COLO668 (cell line): ENCODE measurements around the gene PIAS2.
"Not testable (repeated sequence)": the region's sequence is repeated elsewhere in the genome, so short reads cannot be mapped to it uniquely, and the experiment has no call there.

ENCODE experiments used
- DNase-seq: peaks from one replicate; lab custom pipeline; 2025; ENCODE audit not compliant: unreplicated experiment; lab: John Stamatoyannopoulos, UW

The PIAS2 gene

DNA sequence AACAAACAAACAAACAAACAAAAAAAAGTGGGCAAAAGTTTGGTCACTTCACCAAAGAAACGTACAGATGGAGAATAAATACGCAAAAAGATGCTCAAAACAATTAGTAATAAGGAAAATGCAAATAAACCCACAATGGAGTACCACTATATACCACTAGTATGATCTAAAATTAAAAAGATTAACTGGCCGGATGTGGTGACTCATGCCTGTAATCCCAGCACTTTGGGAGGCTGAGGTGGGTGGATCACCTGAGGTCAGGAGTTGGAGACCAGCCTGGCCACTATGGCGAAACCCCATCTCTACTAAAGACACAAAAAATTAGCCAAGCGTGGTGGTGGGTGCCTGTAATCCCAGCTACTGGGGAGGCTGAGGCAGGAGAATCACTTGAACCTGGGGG lies 84.9 kb downstream of the PIAS2 start:
- DNase-seq: not testable (repeated sequence)

DNA sequence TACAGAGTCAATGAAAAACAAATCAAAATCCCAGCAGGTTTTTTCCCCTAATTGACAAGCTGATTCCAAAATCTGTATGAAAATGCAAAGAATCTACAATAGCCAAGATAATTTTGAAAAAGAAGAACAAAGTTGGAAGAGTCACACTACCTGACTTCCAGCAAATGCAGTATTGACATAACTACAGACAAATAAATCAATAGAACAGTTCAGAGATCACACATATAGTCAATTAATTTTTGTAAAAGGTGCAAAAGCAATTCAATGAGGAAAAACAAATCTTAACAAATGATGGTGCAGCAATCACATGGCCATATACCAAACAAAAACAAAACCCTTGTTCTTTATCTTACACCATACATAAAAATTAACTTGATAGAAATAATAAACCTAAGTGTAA lies 85.9 kb downstream of the PIAS2 start:
- no peak for DNase-seq

DNA sequence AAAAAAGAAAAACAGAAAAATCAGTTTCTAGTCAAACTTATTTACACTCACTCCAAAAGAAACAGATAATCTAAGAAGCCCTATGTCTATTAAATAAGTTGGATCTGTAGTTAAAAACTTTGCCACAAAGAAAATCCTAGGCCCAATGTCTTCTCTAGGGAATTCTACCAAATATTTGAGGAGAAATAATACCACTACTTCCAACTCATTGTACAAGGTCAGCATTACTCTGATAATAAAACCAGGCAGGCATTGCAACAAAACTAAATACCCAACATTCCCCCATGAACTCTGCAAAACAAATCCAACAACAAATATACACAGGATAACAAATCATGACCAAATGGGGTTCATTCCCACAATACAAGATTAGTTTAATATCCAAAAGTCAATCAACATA lies 86.7 kb downstream of the PIAS2 start:
- no peak for DNase-seq

DNA sequence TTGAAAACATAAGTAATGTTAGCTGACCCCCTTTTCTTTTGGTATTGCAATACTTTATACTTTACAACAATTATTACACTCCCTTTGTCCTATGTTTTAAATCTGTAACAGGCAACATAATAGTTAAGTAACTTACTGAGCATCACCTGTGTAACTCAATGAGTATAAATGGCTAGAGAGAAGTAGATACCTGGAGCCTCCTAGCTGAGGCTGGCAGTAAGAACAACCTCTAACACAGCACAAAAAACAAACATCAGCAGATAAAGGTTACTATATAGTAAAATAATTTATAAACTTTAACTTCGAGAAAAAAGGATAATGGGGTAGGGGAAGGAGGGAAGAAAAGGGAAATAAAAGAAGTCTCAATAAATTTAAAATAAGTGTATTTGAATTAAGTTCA lies 87.4 kb downstream of the PIAS2 start:
- no peak for DNase-seq

DNA sequence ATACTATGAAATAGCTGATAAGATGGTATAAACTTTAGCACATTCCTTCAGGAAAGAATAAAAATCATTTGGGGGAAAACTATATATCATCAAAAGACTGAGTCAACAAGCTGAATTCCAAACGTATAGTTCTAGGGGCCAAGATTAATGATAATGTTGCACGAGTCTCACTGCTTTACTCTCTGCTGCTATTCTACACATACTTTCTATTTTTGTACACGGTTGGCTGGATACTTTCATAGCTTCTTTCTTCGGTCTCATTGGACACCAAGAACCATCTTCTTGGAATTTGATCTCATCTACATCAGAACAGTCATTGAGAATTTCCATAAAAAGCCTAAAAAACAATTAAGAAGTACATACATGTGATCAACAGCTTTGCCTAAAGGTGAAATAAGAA lies 87.8 kb downstream of the PIAS2 start:
- DNase-seq: no peak

DNA sequence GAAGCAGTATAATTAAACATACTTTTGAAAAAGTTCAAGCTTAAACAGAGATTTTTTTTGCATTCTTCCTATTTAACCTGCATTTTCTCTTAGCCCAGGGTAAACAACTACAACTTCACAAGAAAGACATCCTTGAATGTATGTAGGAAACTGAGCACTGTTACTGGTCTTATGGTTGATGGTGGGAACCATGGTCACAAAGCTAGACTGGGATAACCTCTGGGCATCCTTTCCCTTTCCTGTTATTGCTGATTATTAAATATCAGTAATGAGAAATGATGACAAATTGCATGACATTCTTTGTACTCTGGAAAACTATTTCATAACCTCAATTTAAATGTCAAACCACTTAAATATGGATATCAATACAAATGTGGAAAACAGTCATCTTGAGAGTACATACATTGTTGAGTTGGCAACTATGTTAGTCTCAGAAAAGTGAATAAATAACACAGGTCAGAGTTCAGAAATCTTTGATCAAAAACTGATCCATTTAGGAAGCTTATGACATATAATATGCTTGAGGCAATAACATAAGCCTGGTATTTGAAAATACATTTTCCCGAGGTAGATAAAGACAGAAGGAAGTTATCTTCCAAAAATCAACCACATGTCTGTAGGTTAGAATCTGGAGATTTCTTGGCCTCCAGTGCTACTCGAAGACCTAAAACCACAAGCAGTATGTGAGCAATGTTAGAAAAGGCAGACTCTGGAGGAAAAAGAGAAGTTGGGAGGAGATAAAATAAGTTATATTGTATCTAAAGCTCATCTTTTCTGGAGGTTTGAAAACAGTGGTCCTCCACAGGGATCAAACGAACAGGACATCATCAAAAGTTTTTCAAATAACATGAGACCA lies 95.2 kb downstream of the PIAS2 start:
- DNase-seq: no peak

DNA sequence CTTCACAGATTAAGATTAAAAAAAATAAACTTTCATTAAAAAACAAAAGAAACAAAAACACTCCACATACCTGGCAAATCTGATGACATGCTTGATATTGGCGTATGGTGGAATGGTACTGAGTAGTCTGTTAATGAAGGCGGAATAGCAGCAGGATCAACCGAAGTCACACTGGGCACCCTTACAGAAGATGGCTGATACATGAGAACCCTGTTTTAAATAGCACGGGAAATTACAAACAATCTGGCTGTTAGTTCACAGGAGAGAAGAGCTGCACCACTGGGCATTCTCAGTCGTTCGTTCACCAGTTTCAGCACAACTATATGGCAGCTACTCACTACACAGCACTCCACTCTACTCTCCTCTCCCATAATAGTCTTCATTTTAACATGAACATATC lies 96.4 kb downstream of the PIAS2 start:
- DNase-seq: no peak

DNA sequence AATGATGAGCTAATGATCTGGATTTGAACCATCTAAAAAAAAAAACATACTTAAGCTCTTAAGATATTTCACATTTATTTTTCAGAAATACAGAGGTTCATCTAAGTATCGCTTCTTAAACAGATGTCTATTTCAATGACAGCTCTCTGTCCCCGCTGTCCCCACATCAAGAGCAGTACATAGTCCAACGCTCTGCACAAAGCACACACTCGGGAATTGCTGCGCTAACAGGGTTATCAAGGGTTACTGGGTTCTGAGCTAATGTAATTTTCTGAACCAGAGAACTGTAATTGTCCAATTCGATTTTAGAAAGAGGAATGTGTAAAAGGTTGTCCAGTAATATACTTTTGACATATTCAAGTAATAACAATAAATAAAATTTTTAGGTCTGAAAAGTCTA lies 101.6 kb downstream of the PIAS2 start:
- no peak for DNase-seq

DNA sequence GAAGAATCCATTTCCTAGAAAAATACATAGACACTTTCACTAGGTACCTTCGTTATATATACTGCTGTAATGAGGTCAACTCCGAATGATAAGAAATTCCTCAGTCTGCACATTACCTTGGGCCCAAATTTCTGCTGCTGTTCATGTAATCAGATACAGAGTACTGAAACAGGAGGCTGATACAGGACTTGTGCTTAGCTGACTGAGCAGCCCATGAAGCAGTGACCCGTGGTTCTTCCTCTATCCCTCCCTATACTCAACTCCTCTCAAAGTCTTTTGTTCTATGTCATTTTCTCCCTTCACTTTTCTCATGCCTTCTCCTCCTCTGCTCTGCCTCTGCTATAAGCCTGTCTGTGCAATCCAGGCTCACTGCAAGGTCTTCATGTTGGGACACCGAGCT lies 102.9 kb downstream of the PIAS2 start:
- no peak for DNase-seq

DNA sequence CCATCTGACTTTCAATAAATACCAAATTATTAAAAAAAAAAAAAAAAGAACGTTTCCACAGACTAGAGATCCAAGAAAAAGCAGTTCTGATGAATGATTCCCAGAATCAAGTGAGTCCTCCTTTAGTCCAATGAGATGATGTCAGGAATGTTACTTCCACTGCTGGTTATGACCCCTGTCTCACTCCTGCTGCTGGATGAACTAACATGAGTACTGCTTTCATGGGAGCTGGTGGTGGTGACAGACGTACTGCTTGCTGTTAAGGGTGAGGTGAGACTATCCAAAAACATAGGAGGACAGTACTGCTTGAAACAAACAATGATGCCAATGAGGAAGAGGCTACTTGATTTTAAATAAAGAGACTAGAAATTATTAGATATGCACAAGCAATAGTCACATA lies 105.0 kb downstream of the PIAS2 start:
- no peak for DNase-seq

DNA sequence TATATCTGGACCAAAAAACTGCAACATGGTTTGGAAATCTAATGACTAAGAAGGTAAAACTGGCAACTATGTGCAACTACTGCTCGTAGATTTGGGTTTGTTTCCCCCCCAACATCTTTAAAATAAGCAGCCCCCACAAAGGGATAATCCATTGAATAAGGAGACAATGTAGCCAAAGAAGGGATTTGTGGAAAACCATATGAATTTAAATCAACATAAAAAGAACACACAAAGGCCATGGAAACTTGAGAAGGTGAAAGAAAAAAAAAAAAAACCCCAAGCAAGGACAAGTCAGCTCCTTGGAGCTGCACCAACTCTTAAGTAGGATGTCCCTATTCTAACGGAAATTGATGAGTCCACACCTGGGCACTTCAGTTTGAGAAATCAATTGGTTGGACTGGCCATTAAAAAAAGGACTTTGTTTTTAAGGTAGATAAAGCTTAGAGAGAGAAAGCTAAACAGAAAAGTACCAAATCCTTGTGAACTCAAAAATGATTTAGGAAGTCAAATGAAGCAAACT lies 106.8 kb downstream of the PIAS2 start:
- DNase-seq: no peak

DNA sequence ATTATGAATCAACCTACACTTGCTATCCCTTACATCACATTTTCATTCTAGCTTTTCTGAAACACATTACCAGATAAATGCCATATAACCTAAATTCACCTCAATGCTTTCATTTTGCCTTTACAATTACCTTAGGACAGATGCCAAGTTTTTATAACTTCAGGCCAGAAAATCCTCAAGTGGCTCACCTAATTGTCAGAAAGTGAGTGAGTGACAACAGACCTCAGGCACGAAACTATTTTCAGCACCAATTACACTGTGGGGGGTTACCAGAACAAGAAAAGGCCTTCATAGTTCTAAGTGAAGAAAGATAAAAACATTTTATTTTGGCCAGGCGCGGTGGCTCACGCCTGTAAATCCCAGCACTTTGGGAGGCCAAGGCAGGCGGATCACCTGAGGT lies 108.2 kb downstream of the PIAS2 start:
- no peak for DNase-seq

DNA sequence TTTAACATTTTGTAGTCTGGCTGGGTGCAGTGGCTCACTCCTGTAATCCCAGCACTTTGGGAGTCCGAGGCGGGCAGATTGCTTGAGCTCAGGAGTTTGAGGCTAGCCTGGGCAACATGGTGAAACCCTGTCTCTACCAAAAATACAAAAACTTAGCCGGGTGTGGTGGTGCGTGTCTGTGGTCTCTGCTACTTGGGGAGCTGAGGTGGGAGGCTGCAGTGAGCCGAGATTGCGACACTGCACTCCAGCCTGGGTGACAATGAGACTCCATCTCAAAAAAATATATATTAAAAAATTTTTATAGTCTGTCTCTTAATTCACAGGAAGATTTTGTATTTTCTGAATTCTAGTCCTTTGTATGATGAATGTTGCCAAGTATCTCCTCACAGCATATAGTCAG lies 121.4 kb downstream of the PIAS2 start:
- DNase-seq: not testable (repeated sequence)

DNA sequence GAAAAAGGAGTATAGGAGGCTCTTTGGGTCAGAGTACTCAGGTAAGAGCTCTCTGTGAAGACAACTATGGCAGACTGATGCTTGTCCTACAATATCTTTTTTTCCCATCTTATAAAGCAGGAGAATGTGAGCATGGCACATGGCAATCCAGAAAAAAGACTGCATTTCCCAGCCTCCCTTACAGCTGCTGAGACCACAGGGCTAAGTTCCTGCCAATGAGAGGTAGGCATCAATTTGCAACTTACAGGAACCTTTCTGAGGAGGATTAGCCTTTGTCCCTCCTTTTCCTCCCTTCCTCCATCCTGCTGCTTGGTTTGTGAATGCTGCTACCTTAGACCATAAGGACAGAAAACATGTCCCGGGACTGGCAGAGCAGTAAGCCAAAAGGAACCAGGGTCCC lies 122.7 kb downstream of the PIAS2 start:
- DNase-seq: no peak

DNA sequence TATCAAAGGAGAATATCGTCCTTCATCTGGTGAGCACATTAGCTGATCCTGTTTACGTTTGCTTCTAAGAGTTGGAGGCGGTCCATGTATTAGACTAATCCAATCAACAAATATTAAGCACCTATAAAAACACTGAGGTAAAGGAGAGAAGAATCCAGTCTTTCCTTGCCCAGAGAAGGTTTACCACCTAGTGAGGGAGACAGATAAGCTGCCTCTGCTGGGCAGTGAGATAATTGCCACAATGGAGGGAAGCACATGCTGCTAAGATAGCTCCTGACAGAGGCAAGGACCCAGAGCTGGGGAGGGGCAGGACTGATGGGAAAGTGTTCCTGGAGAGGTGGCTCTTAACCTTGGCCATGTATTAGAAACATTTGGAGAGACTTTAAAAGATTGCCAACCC lies 123.7 kb downstream of the PIAS2 start:
- DNase-seq: no peak

DNA sequence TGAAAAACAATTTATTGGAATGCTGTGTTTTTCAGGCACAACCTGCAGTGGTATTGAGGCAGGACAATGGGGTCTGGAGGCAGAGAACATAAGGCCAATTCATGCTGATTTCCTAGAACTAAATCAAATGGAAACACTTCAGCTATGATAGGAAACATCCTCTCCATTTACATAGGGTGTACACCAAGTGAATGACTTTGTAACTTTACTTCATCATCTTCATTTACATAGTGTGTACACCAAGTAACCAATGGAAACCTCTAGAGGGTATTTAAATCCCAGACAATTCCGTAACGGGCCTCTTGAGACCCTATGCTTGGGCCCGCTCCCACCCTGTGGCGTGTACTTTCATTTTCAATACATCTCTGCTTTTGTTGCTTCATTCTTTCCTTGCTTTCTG lies 128.2 kb downstream of the PIAS2 start:
- no peak for DNase-seq

DNA sequence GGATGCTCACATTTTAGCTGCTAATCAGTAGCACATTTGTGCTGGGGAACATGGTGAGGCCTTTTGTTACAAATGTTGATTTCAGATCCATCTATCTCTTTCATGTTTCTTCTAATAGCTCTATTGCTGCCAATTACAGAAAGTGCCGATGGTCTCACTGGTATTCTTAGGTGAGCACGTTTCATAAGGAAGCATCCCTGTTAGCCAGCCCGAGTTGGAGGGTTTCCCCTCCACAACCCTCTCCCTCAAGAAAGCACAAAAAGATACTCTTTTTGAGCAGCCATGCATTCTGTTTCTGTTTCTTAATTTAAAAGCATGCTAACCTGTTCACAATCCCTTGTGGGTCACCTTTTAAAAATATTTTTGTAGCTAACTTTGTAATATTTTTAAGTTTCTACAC lies 129.6 kb downstream of the PIAS2 start:
- no peak for DNase-seq

DNA sequence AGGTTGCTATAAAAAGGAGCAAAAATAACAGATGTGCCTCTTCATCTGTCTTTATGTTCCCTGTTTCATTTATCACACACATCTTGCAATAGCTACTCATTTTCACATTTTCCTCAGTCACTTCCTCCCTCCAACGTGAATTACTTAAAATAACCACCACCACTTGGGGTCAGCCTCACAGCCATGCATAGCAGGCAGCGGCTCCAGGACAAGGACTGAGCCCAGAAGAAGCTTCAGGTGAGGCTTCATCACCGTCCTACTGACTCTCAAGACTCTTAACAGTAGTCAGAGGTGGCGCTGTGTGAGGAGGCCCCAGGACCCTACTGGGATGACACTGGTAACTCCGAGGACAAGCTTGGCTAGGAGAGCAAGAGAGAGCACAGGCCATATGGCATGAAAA lies 144.9 kb downstream of the PIAS2 start:
- no peak for DNase-seq

DNA sequence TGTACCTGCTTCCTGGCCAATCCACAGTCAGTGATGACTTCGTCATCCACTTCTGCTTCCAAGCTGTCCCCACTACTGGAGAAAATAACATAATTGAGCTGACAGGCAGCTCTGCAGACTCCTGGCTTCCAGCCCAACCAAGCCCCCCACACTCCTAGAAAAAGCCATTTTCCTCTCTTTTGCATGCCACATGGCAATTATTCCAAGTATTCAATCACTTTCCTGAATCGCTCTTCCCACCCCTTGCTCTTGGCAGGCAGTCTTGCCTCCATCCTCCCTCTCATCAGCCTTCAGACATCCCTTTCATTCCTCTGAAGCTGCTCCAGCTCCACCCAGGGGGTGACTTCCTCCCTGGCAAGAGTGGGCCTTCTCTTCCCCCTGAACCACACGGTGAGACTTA lies 146.2 kb downstream of the PIAS2 start:
- no peak for DNase-seq

DNA sequence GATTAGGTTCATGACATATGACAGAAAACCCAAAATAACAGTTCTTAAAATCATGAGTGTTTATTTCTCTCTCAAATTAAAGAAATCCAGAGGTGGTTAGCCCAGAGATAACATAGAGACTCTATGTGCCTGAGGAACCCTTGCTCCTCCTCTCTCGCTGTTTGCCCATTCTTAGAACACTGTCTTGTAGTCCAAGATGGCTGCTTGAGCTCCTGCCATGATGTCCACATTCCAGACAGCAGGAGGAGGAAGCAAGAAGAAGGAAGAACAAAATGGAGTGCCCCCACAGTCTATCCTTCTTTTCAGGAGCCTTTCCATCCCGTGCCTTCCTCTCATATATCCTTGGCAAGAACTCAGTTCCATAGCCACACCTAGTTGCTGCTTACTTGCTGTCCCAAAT lies 146.6 kb downstream of the PIAS2 start:
- DNase-seq: no peak

DNA sequence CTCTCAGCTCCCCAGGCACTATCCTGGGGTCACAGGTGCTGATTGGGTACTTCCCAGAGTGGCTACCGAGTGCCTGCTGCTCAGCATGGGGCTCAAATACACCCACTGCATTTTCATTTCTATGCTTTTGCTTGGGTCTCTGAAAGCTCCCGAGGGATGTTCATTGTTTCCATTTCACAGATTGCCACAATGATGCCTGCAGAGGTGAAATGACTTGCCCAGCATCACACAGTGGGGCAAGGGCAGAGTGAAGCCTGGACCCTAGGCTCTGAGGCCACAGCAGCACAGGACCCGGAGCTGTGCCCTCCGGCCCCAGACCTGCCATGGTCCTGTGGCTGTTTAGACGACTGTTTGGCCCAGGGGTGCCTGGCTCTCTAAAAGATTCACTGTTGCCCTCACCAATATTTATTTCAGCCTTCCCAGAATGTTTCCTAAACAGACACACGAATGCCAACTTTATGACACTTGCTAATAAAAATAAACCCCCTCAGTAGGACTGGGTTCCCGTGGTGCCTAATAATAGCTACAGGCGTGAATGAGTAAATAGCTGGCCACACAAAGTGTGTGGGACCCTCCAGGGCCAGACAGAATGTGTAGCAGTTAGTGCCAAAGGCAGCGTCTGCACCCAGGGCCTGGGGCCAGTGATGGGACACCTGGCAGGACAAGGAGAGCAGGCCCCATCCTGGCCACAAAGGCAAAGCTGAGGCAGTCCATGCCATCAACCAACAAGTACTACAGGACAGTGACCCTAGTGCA lies 149.0 kb downstream of the PIAS2 start:
- DNase-seq: no peak

DNA sequence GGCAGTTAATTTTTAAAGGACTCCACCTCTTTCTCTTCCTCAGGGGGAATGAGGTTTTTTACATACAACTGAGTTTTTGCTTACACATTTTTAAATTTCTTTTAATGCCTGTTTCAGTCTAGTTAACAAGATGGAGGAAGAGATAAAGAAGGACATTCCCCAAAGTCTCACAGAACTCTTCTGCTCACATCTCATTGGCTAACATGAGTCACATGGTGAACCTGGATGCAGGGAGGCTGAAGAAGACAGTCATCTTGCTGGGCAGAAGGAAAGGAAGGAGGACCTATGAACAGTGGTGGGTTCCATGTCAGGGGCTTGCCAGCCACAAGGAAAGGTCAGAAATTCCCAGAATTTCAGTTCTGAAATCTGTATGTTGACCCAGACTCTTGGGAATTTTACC lies 150.1 kb downstream of the PIAS2 start:
- DNase-seq: no peak
